AG09309 (cell line): ENCODE measurements around the gene SNRNP40.

Experiments used
- DNase-seq: peaks from one replicate; pipeline ENCODE4 v3.0.0-alpha.2; 2010; ENCODE audit warnings: low read depth
- H3K4me3 ChIP-seq: 2 replicates; pipeline ENCODE4 v1.5.1; 2011; ENCODE audit warnings: mild to moderate bottlenecking, low read depth, low read length, moderate library complexity; ENCODE audit not compliant: control insufficient read depth
- TF ChIP-seq, protein P1 (sequence below): IDR thresholded peaks from 2 replicates; pipeline ENCODE4 v1.5.1; 2011; ENCODE audit warnings: mild to moderate bottlenecking, low read depth, low read length, inconsistent platforms; ENCODE audit not compliant: insufficient read depth, control insufficient read depth; ENCODE audit errors: missing control alignments

SNRNP40 gene

GRCh38 chr1:31243501-31244286, 52.9 kb downstream of the SNRNP40 start:
- TF ChIP-seq, protein P1, sequence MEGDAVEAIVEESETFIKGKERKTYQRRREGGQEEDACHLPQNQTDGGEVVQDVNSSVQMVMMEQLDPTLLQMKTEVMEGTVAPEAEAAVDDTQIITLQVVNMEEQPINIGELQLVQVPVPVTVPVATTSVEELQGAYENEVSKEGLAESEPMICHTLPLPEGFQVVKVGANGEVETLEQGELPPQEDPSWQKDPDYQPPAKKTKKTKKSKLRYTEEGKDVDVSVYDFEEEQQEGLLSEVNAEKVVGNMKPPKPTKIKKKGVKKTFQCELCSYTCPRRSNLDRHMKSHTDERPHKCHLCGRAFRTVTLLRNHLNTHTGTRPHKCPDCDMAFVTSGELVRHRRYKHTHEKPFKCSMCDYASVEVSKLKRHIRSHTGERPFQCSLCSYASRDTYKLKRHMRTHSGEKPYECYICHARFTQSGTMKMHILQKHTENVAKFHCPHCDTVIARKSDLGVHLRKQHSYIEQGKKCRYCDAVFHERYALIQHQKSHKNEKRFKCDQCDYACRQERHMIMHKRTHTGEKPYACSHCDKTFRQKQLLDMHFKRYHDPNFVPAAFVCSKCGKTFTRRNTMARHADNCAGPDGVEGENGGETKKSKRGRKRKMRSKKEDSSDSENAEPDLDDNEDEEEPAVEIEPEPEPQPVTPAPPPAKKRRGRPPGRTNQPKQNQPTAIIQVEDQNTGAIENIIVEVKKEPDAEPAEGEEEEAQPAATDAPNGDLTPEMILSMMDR = no peak
- no peak overlapping the region for H3K4me3 ChIP-seq
- DNase-seq = no peak

DNA sequence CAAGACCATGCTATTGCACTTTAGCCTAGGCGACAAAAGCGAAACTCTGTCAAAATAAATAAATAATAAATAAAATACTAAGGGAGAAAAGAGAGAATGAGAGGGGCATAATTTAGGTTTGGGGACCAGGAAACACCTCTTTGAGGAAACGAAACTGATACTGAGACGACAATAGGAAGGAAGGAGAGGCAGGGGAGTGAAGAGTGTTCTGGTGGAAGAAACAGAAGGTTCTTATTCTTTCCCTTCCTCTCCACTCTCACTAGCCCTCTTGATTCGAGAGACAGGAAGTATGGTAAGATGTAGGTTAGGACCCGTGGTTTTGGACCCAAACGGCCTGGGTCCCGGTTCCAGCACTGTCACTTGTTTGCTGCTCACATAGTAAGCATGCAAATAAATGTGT, 55.3 kb downstream of the SNRNP40 start:
- TF ChIP-seq, protein P1 = no peak
- no peak overlapping the region for H3K4me3 ChIP-seq
- no peak for DNase-seq

GRCh38 chr1:31239653-31240241, 56.8 kb downstream of the SNRNP40 start, which contains the start of gene NKAIN1:
Gene NKAIN1, minus strand, starts transcription at chr1:31239887. Its CDS starts 340 bp downstream, at chr1:31239547.
- TF ChIP-seq, protein P1 = no peak
- peak within 1 kb of the TSS; percentile 24 for H3K4me3 ChIP-seq
- no peak for DNase-seq

DNA sequence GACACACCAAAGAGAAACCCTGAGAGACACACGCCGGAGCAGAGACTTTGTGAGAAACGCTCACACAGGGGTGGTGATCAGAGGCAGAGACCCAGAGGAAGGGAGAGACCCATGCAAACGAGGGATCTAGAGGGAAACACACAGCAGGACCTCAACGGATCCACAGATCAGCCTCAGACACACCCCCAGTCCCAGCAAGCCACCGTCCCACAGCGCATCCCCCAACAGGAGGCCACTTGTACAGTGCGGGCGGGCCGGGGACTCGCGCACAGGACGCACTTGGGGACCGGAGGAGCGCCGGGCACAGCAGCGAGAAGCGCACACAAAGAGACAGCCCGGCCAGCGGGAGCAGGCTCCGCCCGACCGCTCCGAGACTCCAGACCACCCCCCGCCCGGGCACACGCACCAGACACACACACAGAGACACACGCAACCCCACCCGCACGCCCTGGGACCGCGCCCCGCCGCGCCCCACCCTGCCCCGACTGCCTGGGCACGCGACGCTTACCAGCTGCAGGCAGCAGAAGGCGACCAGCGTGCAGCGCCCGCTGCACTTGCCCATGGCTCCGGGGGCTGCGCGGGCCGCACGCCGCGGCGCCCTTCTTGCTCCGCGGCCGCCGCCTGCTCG, 57.5 kb downstream of the SNRNP40 start:
- peak overlapping the region; percentile 24 for H3K4me3 ChIP-seq
- TF ChIP-seq, protein P1 = no peak
- DNase-seq = no peak

- TF ChIP-seq, protein P1 = no peak
- no peak for DNase-seq
- no peak overlapping the region for H3K4me3 ChIP-seq
Measured at GRCh38 chr1:31238612-31238985, 58.0 kb downstream of the SNRNP40 start.

DNA sequence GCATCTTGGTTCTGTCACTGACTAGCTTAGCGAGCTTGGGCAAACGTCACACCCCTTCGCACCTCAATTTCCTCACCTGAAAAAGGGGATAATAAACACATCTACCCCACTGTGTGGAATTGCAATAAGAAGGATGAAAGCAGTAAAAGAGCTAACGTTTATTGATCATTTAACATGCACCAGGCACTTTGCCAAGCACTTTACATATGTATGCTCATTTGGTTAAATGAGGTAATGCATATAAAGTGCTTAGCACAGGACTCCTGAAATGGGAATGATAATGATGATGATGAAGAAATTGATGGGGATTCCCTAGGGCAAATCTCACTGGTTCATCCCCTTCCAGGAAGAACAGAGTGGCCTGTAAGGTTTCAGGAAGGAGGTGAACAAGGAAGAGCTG, 61.7 kb downstream of the SNRNP40 start:
- no peak for DNase-seq
- H3K4me3 ChIP-seq = no peak overlapping the region
- TF ChIP-seq, protein P1 = no peak
